Dermis microvascular lymphatic vessel endothelial cell (primary cell): ENCODE data around the gene GNB1. TPM values are rescaled to one million over a fixed set of nuclear protein-coding genes. Genes with fewer than 3 reads are reported as not detected.
"Not testable (repeated sequence)": the region's sequence is repeated elsewhere in the genome, so short reads cannot be mapped to it uniquely, and the experiment has no call there.

ENCODE experiments used
- DNase-seq, 2 donors: peaks; one replicate each; pipeline versions ENCODE4 v3.0.0 to v3.0.0-alpha.2; 2010; ENCODE audit warnings: low read depth in 2 of 2
- total RNA-seq: library from RNA; depleted of rRNA; stranded (reverse); fragments of >200 nt; gene quantifications from 2 replicates; pipeline ENCODE4 v1.2.1, GENCODE V29; 2014

GNB1 gene
- total RNA-seq, 1 donor from 2014 or later = 72.4 TPM

GRCh38 chr1:1763657-1764621 lies 126.9 kb downstream of the GNB1 start:
- DNase-seq = no peak

GRCh38 chr1:1761504-1762376 lies 129.1 kb downstream of the GNB1 start:
- no peak for DNase-seq

GRCh38 chr1:1760715-1761114 lies 130.2 kb downstream of the GNB1 start:
- no peak for DNase-seq

- DNase-seq = no peak
Measured at GRCh38 chr1:1760345-1760650, 130.6 kb downstream of the GNB1 start.

- DNase-seq = no peak
Measured at GRCh38 chr1:1759456-1760344, 131.2 kb downstream of the GNB1 start.

- peak; percentile 51 to 57 for DNase-seq
Measured at GRCh38 chr1:1758692-1759455, 132.0 kb downstream of the GNB1 start.

GRCh38 chr1:1758059-1758621 lies 132.7 kb downstream of the GNB1 start:
- no peak for DNase-seq

GRCh38 chr1:1757422-1758058 lies 133.3 kb downstream of the GNB1 start:
- DNase-seq = no peak

GRCh38 chr1:1756661-1757421 lies 134.0 kb downstream of the GNB1 start:
- no peak for DNase-seq

- DNase-seq = no peak
Measured at GRCh38 chr1:1755852-1756251, 135.0 kb downstream of the GNB1 start.

- no peak for DNase-seq
Measured at GRCh38 chr1:1755426-1755825, 135.5 kb downstream of the GNB1 start.

GRCh38 chr1:1754051-1754815 lies 136.7 kb downstream of the GNB1 start:
- DNase-seq = no peak

- DNase-seq = no peak
Measured at GRCh38 chr1:1753607-1754005, 137.3 kb downstream of the GNB1 start.

- no peak for DNase-seq
Measured at GRCh38 chr1:1752636-1753606, 138.0 kb downstream of the GNB1 start.

- DNase-seq = no peak
Measured at GRCh38 chr1:1752190-1752589, 138.7 kb downstream of the GNB1 start.

- DNase-seq = not testable (repeated sequence)
Measured at GRCh38 chr1:1749941-1750340, 140.9 kb downstream of the GNB1 start.

GRCh38 chr1:1748686-1749321 lies 142.1 kb downstream of the GNB1 start:
- no peak for DNase-seq
